Measurements from ENCODE around the gene ETFDH.
"Not testable (repeated sequence)": the region's sequence is repeated elsewhere in the genome, so short reads cannot be mapped to it uniquely, and the experiment has no call there.

The ETFDH gene

GRCh38 chr4:158671915-158672806, at the start of gene ETFDH:
Gene ETFDH (plus strand): TSS chr4:158672296. CDS start chr4:158672457, 161 bp downstream.
- DNase-seq (ENCODE audit: insufficient read length, low spot score) (peak; percentile 97), FAIRE-seq (peak; percentile 91)

- FAIRE-seq (peak; percentile 40), DNase-seq (ENCODE audit: insufficient read length, low spot score) (peak; percentile 31)
Measured at GRCh38 chr4:158624889-158625478, 47.1 kb upstream of the ETFDH start.

- DNase-seq (ENCODE audit: insufficient read length, low spot score) (no peak), FAIRE-seq (no peak)
Measured at GRCh38 chr4:158625544-158625943, 46.6 kb upstream of the ETFDH start.

GRCh38 chr4:158630893-158631292, 41.2 kb upstream of the ETFDH start:
- DNase-seq (ENCODE audit: insufficient read length, low spot score) (no peak), FAIRE-seq (no peak)

- DNase-seq (ENCODE audit: insufficient read length, low spot score) (no peak), FAIRE-seq (no peak)
Measured at GRCh38 chr4:158636619-158637018, 35.5 kb upstream of the ETFDH start.

- DNase-seq (ENCODE audit: insufficient read length, low spot score) (no peak), FAIRE-seq (no peak)
Measured at GRCh38 chr4:158644356-158644755, 27.7 kb upstream of the ETFDH start.

- DNase-seq (ENCODE audit: insufficient read length, low spot score), result no peak
- FAIRE-seq, result no peak
Measured at GRCh38 chr4:158644760-158645159, 27.3 kb upstream of the ETFDH start.

GRCh38 chr4:158649111-158649680, 22.9 kb upstream of the ETFDH start:
- no peak for DNase-seq (ENCODE audit: insufficient read length, low spot score)
- FAIRE-seq, result no peak

- no peak for FAIRE-seq
- DNase-seq (ENCODE audit: insufficient read length, low spot score), result no peak
Measured at GRCh38 chr4:158652920-158653319, 19.2 kb upstream of the ETFDH start.

- DNase-seq (ENCODE audit: insufficient read length, low spot score) (no peak), FAIRE-seq (no peak)
Measured at GRCh38 chr4:158656439-158656838, 15.7 kb upstream of the ETFDH start.

GRCh38 chr4:158657291-158657690, 14.8 kb upstream of the ETFDH start:
- DNase-seq (ENCODE audit: insufficient read length, low spot score) (no peak), FAIRE-seq (no peak)

- not testable (repeated sequence) for FAIRE-seq; DNase-seq (ENCODE audit: insufficient read length, low spot score)
Measured at GRCh38 chr4:158663255-158663654, 8.8 kb upstream of the ETFDH start.

GRCh38 chr4:158663707-158664625, 8.1 kb upstream of the ETFDH start:
- DNase-seq (ENCODE audit: insufficient read length, low spot score); FAIRE-seq: not testable (repeated sequence)

- DNase-seq (ENCODE audit: insufficient read length, low spot score) (no peak), FAIRE-seq (no peak)
Measured at GRCh38 chr4:158664806-158665205, 7.3 kb upstream of the ETFDH start.

- FAIRE-seq, result no peak
- no peak for DNase-seq (ENCODE audit: insufficient read length, low spot score)
Measured at GRCh38 chr4:158666892-158667291, 5.2 kb upstream of the ETFDH start.

- FAIRE-seq, result no peak
- peak; percentile 31 for DNase-seq (ENCODE audit: insufficient read length, low spot score)
Measured at GRCh38 chr4:158667651-158668198, 4.4 kb upstream of the ETFDH start.

GRCh38 chr4:158669310-158669709, 2.8 kb upstream of the ETFDH start:
- FAIRE-seq, result no peak
- DNase-seq (ENCODE audit: insufficient read length, low spot score), result no peak

- DNase-seq (ENCODE audit: insufficient read length, low spot score) (peak; percentile 62), FAIRE-seq (peak; percentile 83)
Measured at GRCh38 chr4:158670975-158671664, 976 bp upstream of the ETFDH start.

GRCh38 chr4:158671665-158671914, 506 bp upstream of the ETFDH start, which contains the start of gene C4orf46:
Gene C4orf46 (minus strand): TSS chr4:158671887. CDS start chr4:158671801, 86 bp downstream.
- FAIRE-seq (no peak), DNase-seq (ENCODE audit: insufficient read length, low spot score) (no peak)

GRCh38 chr4:158673633-158674032, 1.5 kb downstream of the ETFDH start:
- no peak for FAIRE-seq
- DNase-seq (ENCODE audit: insufficient read length, low spot score), result no peak
